ENCODE data around the gene NFILZ.

NFILZ gene

GRCh38 chr19:8641908-8642547 is 11.6 kb downstream of the NFILZ start:
- DNase-seq (ENCODE audit: low read depth), result peak; percentile 39
- H3K4me3 ChIP-seq (ENCODE audit: low read length), result no peak overlapping the region
- TF ChIP-seq CTCF (IDR thresholded peaks at IDR 0.05; ENCODE audit: insufficient read depth, low read depth, low read length, missing control alignments), result peak; percentile 8

DNA sequence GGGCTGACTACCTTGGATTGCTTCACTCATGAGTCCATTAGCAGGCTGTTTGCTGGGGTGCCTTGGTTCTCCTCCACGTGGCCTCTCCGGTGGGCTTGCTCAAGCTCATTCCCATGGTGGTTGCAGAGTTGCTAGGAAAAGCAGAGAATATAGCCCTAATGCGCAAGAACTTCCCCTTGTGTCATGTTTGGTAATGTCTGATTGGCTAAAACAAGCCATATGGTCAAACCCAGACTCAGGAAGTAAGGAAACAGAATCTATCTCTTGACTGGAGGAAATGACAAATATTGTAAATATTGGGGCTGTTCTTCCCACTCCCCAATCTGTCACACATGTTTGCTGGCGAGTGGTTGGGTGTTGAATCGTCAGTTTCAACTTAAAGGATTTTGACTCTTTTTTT is 12.1 kb downstream of the NFILZ start:
- H3K4me3 ChIP-seq (ENCODE audit: low read length), result no peak overlapping the region
- DNase-seq (ENCODE audit: low read depth), result no peak
- TF ChIP-seq CTCF (IDR thresholded peaks at IDR 0.05; ENCODE audit: insufficient read depth, low read depth, low read length, missing control alignments), result no peak

- TF ChIP-seq CTCF (IDR thresholded peaks at IDR 0.05; ENCODE audit: insufficient read depth, low read depth, low read length, missing control alignments), result no peak
- H3K4me3 ChIP-seq (ENCODE audit: low read length), result no peak overlapping the region
- no peak for DNase-seq (ENCODE audit: low read depth)
These were observed 13.6 kb downstream of the NFILZ start for GRCh38 chr19:8643860-8644653.

- no peak for TF ChIP-seq CTCF (IDR thresholded peaks at IDR 0.05; ENCODE audit: insufficient read depth, low read depth, low read length, missing control alignments)
- H3K4me3 ChIP-seq (ENCODE audit: low read length), result no peak overlapping the region
- no peak for DNase-seq (ENCODE audit: low read depth)
These were observed 17.8 kb downstream of the NFILZ start for GRCh38 chr19:8648240-8648639.

DNA sequence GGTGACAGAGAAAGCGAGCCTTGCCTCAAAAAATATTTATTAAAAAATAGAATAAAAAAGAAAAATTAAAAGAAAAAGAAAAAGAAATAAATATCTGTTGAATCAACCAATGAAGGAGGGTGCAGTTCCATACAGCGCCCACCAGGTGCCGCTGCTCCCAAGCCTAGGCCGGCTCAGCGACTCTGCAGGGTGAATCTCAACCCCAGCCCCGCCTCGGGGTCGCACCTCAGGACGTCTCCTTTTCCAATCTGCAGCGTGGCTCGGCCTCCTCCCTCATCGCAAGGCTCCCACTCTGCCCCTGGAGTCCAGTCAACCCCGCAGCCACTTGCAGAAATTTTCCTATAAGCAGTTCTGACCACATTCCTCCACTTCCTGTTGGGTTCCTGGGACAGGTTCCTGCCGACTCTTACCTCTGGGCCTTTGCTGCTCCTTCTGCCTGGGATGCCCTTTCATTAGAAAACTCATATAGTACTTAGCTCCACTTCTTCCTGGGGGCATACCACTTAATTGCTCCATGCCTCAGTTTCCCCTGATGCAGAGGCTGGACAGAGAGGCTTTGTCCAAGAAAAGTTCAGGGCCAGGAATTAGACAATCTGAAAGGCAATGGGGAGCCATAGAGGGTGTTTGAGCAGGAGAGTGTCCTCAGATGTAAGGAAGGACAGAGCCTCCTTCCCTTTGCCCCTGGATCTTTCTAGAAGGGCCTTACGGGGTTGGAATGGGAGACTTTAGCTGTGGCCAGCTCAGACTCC is 24.3 kb downstream of the NFILZ start:
- H3K4me3 ChIP-seq (ENCODE audit: low read length), result no peak overlapping the region
- peak; percentile 74 for TF ChIP-seq CTCF (IDR thresholded peaks at IDR 0.05; ENCODE audit: insufficient read depth, low read depth, low read length, missing control alignments)
- DNase-seq (ENCODE audit: low read depth), result peak; percentile 27

- TF ChIP-seq CTCF (IDR thresholded peaks at IDR 0.05; ENCODE audit: insufficient read depth, low read depth, low read length, missing control alignments), result no peak
- DNase-seq (ENCODE audit: low read depth), result no peak
- H3K4me3 ChIP-seq (ENCODE audit: low read length), result no peak overlapping the region
These were observed 24.9 kb downstream of the NFILZ start for GRCh38 chr19:8655340-8655709.

All from epithelial cell of esophagus (primary cell).